GM18508 (cell line): ENCODE data around the gene TUBD1.

Source experiments
- ATAC-seq: cut with Tn5 transposase; IDR thresholded peaks from one replicate; pipeline ENCODE4 v1.9.1; 2021; ENCODE audit warnings: moderate number of reproducible peaks; ENCODE audit not compliant: insufficient read depth, unreplicated experiment

TUBD1 gene

DNA sequence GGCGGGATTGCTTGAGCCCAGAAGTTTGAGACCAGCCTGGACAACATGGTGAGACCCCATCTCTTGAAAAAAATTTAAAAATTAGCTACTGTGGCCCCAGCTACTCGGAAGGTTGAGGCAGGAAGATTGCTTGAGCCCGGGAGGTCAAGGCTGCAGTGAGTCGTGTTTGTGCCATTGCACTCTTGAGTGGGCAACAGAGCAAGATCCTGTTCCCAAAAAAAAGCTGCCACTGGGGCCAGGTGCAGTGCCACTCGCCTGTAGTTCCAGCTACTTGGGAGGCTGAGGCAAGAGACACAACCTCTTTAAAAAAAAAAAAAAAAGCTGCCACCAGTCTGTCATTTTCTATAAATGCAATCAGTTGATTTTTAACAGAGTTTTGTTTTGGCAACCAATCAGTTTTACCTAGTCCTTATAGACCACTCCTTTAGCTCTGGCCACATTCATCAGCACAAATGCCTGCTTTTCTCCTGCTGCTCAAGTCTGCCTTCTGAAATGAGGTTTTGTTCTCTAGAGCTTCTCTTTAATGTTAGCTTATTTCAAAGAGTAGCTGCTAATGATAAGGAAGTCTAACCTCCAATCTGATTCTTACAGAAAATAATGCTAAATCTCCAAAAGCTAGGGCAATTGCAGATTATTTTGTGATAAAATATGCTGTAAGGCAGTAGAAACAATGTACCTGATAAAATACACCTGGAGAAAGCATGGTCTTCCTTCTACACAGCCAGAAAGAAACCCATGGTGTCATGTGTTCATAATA is 64.8 kb downstream of the TUBD1 start:
- ATAC-seq, result no peak

DNA sequence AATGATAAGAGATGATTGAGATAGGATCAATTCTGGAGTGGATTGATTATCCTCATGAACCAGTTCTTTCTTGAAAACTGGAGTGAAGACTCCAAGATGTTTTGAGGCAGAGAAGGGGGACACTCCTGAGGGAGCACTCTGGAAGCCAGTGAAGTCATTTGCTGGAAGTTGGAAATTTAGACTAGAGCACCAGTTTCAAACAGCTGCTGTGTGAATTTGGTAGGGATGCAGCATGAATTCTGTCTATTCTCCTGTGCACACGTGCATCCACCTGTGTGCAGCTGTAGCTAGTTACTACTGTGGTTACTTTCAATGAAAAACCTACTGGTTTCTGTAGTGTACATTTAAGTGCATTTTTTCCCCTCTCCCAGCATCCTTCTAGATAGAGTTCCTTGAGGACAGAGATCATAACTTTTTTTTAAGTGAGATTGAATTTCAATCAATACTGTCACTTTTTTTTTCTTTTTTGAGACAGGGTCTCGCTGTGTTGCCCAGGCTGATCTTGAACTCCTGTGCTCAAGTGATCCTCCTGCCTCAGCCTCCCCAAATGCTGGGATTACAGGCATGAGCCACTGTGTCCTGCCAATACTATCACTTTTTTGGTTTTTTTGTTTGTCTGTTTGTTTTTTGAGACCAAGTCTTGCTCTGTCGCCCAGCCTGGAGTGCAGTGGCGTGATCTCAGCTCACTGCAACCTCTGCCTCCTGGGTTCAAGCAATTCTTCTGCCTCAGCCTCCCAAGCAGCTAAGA is 65.9 kb downstream of the TUBD1 start:
- ATAC-seq, result no peak

DNA sequence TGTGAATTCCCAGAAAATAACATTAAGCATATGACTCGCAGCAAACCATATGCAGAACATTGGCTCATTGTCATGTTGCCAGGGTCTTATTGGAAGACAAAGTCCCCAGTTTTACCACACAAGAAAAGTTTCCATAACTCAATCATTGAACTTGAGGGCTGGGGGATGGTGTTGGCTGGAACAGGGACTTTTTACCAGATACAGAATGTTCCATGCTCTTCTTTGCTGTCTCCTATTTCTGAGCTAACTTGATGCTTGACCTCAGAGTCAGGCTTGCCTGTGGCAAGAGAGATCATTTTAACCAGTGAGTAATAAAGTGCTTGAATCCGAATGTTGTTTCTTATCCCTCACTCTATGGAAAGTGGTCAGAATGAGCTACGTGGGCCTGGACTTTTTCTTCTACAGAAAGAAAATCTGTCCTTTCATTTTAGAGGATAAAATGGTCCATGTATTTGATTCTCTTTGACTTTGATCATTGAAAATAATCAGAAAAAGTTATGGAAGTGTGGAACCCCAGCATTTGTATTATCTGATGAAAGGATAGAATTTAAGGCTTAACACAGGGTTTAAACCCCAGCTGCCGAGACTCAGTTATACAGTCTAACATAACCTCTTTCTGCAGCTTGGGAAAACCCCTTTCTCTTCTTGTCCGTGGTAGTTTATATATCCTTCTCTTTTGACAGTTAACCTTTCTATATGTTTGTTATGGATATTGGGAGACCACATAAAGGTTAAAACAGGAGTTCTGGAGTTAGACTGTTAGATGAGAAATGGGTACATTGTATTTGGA is 67.0 kb downstream of the TUBD1 start:
- no peak for ATAC-seq

DNA sequence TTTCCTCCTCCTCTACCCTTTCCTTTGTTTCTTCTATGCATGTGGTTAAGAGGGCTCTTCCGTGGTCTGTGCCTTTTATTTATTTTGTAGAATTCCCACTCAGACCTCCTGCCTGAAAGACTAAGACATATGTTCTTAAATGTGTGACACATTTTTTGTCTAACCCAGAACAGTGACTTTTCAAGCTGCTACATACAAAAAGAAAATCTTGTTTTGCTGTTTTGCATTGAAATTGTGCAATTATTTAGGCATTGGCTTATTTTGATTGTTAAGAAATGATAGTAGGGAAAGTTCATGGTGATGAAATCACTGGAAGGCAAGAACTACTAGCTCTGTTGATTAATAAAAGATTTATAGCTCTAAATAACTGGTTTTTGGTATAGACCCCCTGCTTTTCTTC is 76.8 kb downstream of the TUBD1 start:
- no peak for ATAC-seq

DNA sequence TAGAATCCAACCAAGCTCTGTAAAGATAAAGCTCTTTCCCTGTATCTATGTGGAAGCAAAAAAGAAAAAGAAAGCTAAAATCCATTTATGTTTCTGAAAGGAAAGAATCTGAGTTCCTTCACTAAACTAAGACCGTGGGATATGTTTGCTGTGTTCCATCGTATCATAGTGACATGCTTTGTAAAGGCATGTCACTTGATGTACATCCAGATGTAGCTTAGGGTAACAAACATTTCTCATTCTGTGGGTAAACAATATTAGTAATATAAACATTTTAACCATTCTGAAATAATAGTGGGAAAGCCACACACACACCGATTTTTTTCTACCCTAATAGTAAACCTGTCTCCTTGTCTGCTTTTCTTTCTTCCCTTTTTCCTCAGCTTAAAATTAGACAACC is 78.1 kb downstream of the TUBD1 start:
- no peak for ATAC-seq

DNA sequence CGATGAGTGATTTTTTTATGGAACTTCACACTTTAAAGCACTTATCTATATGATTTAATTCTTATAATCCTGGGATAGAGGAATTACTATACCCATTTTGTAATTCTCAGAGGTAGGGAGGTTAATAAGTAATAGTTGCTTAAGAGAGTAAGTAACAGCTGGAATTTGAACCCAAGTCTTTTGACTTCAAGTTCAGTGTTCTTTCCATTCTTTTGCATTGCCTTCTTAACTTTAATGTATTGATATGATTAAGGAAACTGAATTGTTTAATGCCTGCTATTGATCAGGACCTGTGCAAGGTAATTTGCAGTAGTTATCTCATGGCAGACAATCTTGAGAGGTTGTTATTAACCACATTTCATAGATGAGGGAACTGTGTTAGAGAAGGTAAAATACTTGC is 78.5 kb downstream of the TUBD1 start:
- no peak for ATAC-seq

DNA sequence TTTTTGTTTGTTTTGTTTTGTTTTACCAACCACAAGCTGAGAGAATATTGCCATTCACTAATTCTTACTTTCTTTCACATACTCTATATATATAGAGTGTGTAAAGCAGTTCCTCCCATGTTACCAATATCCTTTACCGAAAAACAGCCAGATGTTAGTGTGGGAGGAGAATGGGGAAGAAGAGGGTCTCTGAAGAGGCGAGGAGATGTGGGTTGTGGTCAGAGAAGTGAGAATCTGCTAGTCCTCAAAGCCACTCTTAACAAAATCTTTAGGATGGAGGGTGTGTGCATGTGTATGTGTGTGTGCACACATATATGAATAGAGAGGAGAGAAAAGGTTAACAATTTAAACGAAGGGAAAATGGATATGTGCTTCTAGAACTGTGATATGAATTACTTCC is 80.6 kb downstream of the TUBD1 start:
- ATAC-seq, result no peak

DNA sequence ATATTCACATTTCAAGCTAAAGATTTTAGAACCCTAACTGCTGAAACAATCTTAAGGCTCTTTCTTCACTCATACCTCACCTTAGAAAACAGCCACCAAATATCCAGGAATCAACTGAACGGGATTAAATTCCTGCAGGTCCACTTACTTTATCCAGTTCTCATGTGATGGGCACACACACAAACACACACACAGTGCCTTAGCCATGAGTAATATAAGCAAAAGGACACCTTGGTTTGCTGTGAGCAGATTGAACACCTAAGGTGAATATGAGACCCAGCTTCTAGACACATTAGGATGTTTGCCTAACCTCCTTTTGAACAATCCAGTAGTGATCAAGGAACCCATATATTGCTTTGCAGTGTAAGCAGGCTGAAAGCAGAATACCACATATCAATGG is 81.5 kb downstream of the TUBD1 start:
- ATAC-seq, result no peak

DNA sequence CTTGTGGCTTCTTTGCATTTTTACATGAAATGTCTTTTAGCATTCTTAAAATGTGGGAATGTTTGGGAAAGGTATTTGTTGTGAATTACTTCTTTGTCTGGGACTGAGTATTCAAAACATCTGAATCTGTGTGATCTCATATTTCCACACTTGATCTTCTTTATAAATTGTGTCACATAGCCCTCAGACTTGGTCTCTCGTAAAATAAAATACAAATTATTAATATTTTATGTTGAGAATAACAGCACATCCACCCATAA is 81.9 kb downstream of the TUBD1 start:
- ATAC-seq, result no peak
